HEK293T (cell line): ENCODE measurements around the gene CHST6.

ENCODE experiments used
- CTCF ChIA-PET: fragments of 350-600 bp; formaldehyde crosslinking; extraction: SDS; loops from one replicate; lab custom pipeline; 2021; ENCODE audit warnings: antibody characterized with exemption, inconsistent platforms; lab: Yijun Ruan, JAX
- POLR2A ChIA-PET: fragments of 350-600 bp; formaldehyde crosslinking; extraction: SDS; loops from one replicate; lab custom pipeline; 2020; ENCODE audit warnings: antibody characterized with exemption, inconsistent platforms; lab: Yijun Ruan, JAX
- DNase-seq: peaks from one replicate; pipeline ENCODE4 v3.0.0; 2012; ENCODE audit warnings: mixed read lengths; ENCODE audit errors: extremely low spot score
- ARNT ChIP-seq: fragments of 450-650 bp; IDR thresholded peaks from 2 replicates; pipeline ENCODE4 v1.6.1; 2017; ENCODE audit warnings: mild to moderate bottlenecking
- BHLHE40 ChIP-seq: fragments of 450-650 bp; IDR thresholded peaks from 2 replicates; pipeline ENCODE4 v1.6.1; 2016; ENCODE audit warnings: mild to moderate bottlenecking, moderate library complexity, borderline replicate concordance
- CTBP1 ChIP-seq: fragments of 450-650 bp; IDR thresholded peaks from 2 replicates; pipeline ENCODE4 v1.6.1; 2016; ENCODE audit warnings: borderline replicate concordance
- ELF4 ChIP-seq: fragments of 450-650 bp; IDR thresholded peaks from 2 replicates; pipeline ENCODE4 v1.6.1; 2017; ENCODE audit warnings: antibody characterized with exemption
- FOXA1 ChIP-seq: fragments of 450-650 bp; IDR thresholded peaks from 2 replicates; pipeline ENCODE4 v1.6.1; 2016; ENCODE audit warnings: mild to moderate bottlenecking
- FOXK2 ChIP-seq: fragments of 450-650 bp; IDR thresholded peaks from 2 replicates; pipeline ENCODE4 v1.6.1; 2016; ENCODE audit warnings: mild to moderate bottlenecking
- FOXM1 ChIP-seq: fragments of 450-650 bp; IDR thresholded peaks from 2 replicates; pipeline ENCODE4 v1.6.1; 2017; ENCODE audit warnings: mild to moderate bottlenecking, borderline replicate concordance
- HDGF ChIP-seq: fragments of 450-650 bp; IDR thresholded peaks from 2 replicates; pipeline ENCODE4 v1.6.1; 2017; ENCODE audit warnings: antibody characterized with exemption, borderline replicate concordance
- L3MBTL2 ChIP-seq: fragments of 450-650 bp; conservative IDR thresholded peaks from 2 replicates; pipeline ENCODE4 v1.6.1; 2016; ENCODE audit warnings: mild to moderate bottlenecking
- LEF1 ChIP-seq: fragments of 450-650 bp; IDR thresholded peaks from 2 replicates; pipeline ENCODE4 v1.6.1; 2017; ENCODE audit warnings: mild to moderate bottlenecking, borderline replicate concordance
- NFRKB ChIP-seq: fragments of 450-650 bp; IDR thresholded peaks from 2 replicates; pipeline ENCODE4 v1.6.1; 2016; ENCODE audit warnings: mild to moderate bottlenecking, moderate library complexity
- SP1 ChIP-seq: fragments of 450-650 bp; IDR thresholded peaks from 2 replicates; pipeline ENCODE4 v1.6.1; 2017
- SUZ12 ChIP-seq: fragments of 450-650 bp; IDR thresholded peaks from 2 replicates; pipeline ENCODE4 v1.6.1; 2016; ENCODE audit warnings: mild to moderate bottlenecking
- TARDBP ChIP-seq: fragments of 450-650 bp; IDR thresholded peaks from 2 replicates; pipeline ENCODE4 v1.6.1; 2016
- ZNF384 ChIP-seq: fragments of 450-650 bp; IDR thresholded peaks from 2 replicates; pipeline ENCODE4 v1.6.1; 2016
- TF ChIP-seq, protein P1 (sequence below): fragments of 450-650 bp; IDR thresholded peaks from 2 replicates; pipeline ENCODE4 v1.6.1; 2016

CHST6 gene

DNA sequence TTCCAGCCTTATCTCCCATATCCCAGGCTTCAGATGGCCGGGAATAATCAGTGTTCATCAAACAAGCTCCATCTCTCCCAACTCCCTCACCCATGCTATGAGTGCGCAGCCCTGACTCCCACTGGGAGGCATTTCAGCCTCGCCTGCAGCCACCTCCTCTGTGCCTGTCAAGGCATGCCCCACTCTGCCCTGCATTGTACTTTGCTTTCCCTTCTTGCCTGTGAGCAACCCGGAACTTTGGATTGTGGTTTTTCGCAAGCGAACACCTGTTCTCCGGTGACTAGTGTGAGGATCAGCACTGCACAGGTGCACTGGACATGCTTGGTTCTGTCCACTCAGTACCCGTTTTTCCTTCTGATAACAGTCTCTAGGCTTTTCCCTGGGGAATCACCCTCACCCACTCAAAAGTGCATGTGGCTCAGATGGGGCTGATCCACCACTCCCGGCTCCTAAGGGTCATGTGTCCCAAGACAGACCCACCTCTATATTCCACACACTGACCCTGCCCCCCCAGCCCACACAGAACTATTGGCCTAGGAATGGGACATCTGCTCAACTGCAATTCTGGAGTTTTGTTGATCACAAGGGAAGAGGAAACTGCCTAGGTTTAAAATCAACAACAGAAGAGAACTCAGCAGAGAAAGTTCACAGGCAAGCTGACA, 9.1 kb downstream of the CHST6 start:
- DNase-seq, result no peak
- TF ChIP-seq TARDBP (no peak), FOXM1 (no peak), ELF4 (no peak), FOXK2 (no peak), NFRKB (no peak), SUZ12 (no peak), CTBP1 (no peak), FOXA1 (no peak)
- TF ChIP-seq, protein P1, sequence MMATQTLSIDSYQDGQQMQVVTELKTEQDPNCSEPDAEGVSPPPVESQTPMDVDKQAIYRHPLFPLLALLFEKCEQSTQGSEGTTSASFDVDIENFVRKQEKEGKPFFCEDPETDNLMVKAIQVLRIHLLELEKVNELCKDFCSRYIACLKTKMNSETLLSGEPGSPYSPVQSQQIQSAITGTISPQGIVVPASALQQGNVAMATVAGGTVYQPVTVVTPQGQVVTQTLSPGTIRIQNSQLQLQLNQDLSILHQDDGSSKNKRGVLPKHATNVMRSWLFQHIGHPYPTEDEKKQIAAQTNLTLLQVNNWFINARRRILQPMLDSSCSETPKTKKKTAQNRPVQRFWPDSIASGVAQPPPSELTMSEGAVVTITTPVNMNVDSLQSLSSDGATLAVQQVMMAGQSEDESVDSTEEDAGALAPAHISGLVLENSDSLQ, result no peak
- ChIA-PET POLR2A (interaction anchor here (1.2 kb wide), 1 partner anchor 79 kb away, joined by 4 read pairs; the partner anchor contains the start of gene GABARAPL2), CTCF (no interaction called here)

- ChIA-PET CTCF (no interaction called here), POLR2A (interaction anchor here (1.2 kb wide), 2 partner anchors 10 to 80 kb away, joined by 3 to 4 read pairs; partner anchors contain the start of genes CHST6 and GABARAPL2)
- TF ChIP-seq BHLHE40 (no peak), SP1 (no peak), ZNF384 (no peak), SUZ12 (no peak), LEF1 (no peak), L3MBTL2 (no peak), FOXA1 (no peak), CTBP1 (no peak), ARNT (no peak), TARDBP (no peak), FOXM1 (no peak), ELF4 (no peak)
- TF ChIP-seq, protein P1, result no peak
- DNase-seq, result no peak
Observed at GRCh38 chr16:75485230-75486013, 9.8 kb downstream of the CHST6 start.

- POLR2A ChIA-PET, result interaction anchor here (0.6 kb wide), 1 partner anchor 28 kb away, joined by 3 read pairs; no protein-coding TSS in a partner anchor
- TF ChIP-seq HDGF (no peak), FOXK2 (no peak), BHLHE40 (no peak), CTBP1 (no peak), TARDBP (no peak), FOXA1 (no peak), ARNT (no peak), LEF1 (no peak), NFRKB (no peak), SUZ12 (no peak), ZNF384 (no peak), ELF4 (no peak), SP1 (no peak), L3MBTL2 (no peak), FOXM1 (no peak)
- TF ChIP-seq, protein P1, result no peak
- CTCF ChIA-PET, result interaction anchor here (0.6 kb wide), 1 partner anchor 666 kb away, joined by 4 read pairs; no protein-coding TSS in a partner anchor
- no peak for DNase-seq
Observed at GRCh38 chr16:75483222-75483621, 12.0 kb downstream of the CHST6 start.

DNA sequence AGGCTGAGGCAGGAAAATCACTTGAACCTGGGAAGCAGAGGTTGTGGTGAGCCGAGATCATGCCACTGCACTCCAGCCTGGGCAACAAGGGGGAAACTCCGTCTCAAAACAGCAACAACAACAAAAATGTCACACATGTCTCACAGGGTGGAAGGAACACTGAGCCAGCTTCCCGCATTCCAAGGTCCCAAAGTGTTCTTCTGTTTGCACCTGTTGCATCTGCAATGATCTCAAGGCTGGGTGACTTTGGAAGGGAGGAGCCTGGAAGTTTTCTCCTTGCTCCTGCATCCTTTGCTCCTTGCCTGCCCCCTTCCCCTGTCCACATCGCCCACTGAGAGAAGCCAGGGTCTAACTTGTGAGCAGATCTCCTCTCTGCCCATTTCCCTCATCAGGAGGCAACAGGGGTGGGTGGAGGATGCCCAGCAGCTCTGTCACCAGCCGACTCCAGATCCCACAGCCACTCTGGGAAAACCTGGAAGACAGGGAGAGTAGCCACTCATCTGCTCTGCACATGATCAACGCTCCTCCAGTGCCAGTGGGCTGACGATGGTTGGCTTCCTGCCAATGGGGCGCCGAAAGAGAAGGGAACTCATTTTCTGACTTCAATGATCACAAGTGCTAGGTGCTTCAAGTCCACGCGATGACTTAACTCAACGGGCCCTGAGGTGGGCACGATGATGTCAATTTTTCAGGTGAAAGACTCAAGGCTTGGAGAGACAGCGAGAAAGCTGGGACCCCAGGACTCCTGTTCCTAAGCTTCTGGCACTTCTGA, 12.6 kb downstream of the CHST6 start:
- CTCF ChIA-PET, result interaction anchor here (1.5 kb wide), 1 partner anchor 10 kb away, joined by 10 read pairs; no protein-coding TSS in a partner anchor
- no peak for TF ChIP-seq CTBP1
- no peak for TF ChIP-seq FOXK2
- TF ChIP-seq L3MBTL2, result no peak
- TF ChIP-seq LEF1, result no peak
- TF ChIP-seq, protein P1, result no peak
- no peak for TF ChIP-seq SP1
- no peak for TF ChIP-seq ELF4
- no peak for TF ChIP-seq BHLHE40
- TF ChIP-seq FOXM1, result no peak
- TF ChIP-seq SUZ12, result no peak
- TF ChIP-seq FOXA1, result no peak
- no peak for TF ChIP-seq ARNT
- TF ChIP-seq NFRKB, result no peak
- no peak for TF ChIP-seq ZNF384
- TF ChIP-seq TARDBP, result no peak
- TF ChIP-seq HDGF, result no peak
- no peak for DNase-seq
- POLR2A ChIA-PET, result interaction anchor here (0.6 kb wide), 1 partner anchor 28 kb away, joined by 3 read pairs; no protein-coding TSS in a partner anchor
